Esophagus squamous epithelium (tissue), 5 donors: ENCODE measurements around the gene SCRT2. TPM values are rescaled to one million over a fixed set of nuclear protein-coding genes. Genes with fewer than 3 reads are reported as not detected.

ENCODE experiments used
- DNase-seq: peaks from one replicate; lab custom pipeline; 2025; lab: John Stamatoyannopoulos, UW
- H3K27ac ChIP-seq, 4 donors: fragments of 200-600 bp; sonication (generic); one replicate each; pipeline ENCODE4 v1.5.1; 2016 to 2019; ENCODE audit warnings: mild to moderate bottlenecking in 1 of 4
- H3K27me3 ChIP-seq, 4 donors: fragments of 200-600 bp; sonication (generic); 1 replicate in 3 of 4; 2 replicates in 1 of 4; pipeline versions ENCODE4 v1.5.1 to v1.6.0; 2017 to 2021; ENCODE audit warnings: antibody characterized with exemption in 1 of 4
- H3K36me3 ChIP-seq, 3 donors: fragments of 200-600 bp; sonication (generic); one replicate each; pipeline ENCODE4 v1.5.1; 2016 to 2019
- H3K4me1 ChIP-seq, 3 donors: fragments of 200-600 bp; sonication (generic); one replicate each; pipeline ENCODE4 v1.5.1; 2017 to 2019
- H3K4me3 ChIP-seq, 4 donors: fragments of 200-600 bp; sonication (generic); 1 replicate in 3 of 4; 2 replicates in 1 of 4; pipeline ENCODE4 v1.5.1; 2016 to 2019; ENCODE audit warnings: mild to moderate bottlenecking in 2 of 4, moderate library complexity in 1 of 4
- H3K9me3 ChIP-seq, 3 donors: fragments of 200-600 bp; sonication (generic); one replicate each; pipeline ENCODE4 v1.5.1; 2016 to 2019
- CTCF ChIP-seq, 6 experiments: fragments of 450-650 bp in 4 of 6; fragments of 200-600 bp in 2 of 6; sonication (generic) in 2 of 6; IDR thresholded peaks; one replicate each; pipeline ENCODE4 v1.5.1; 2016 to 2019; ENCODE audit warnings: antibody characterized with exemption in 6 of 6, mild to moderate bottlenecking in 4 of 6, moderate library complexity in 4 of 6
- POLR2A ChIP-seq, 4 donors: fragments of 450-650 bp; IDR thresholded peaks; one replicate each; pipeline ENCODE4 v1.6.1; 2017; ENCODE audit warnings: antibody characterized with exemption in 4 of 4, mild to moderate bottlenecking in 4 of 4, moderate library complexity in 3 of 4
- WGBS, 2 donors: methylation state at CpG; one replicate each; pipeline ENCODE4 v1.1.5; 2018; 5-methylcytosine and 5-hydroxymethylcytosine counted together
- intact Hi-C: fragments of 100-400 bp; cut with DNase I; formaldehyde crosslinking; loops from one replicate; pipeline ENCODE4 v1.15.0; 2022
- total RNA-seq, 4 donors: library from RNA; depleted of rRNA; stranded (reverse); fragments of >200 nt; gene quantifications; one replicate each; pipeline ENCODE4 v1.1.0, GENCODE V29; 2016
- donor health status: DM: yes; HTN: yes; CAD: no.

The SCRT2 gene
- total RNA-seq, 4 donors from 2014 or later = not detected

- H3K9me3 ChIP-seq = peaks cover 0 to 7% (median 0%) of the 10 kb centered on the region in 3 donors
- DNase-seq = no peak
- H3K27me3 ChIP-seq = no peaks in the 10 kb centered on the region
- peaks cover 19 to 46% (median 25%) of the 10 kb centered on the region in 3 donors for H3K36me3 ChIP-seq
- H3K4me1 ChIP-seq = peaks cover 16 to 39% (median 25%) of the 10 kb centered on the region in 3 donors
- H3K27ac ChIP-seq = no peak overlapping the region
- intact Hi-C loops = loop anchor here (10.0 kb wide), 1 partner anchor 306 kb away; the partner anchor contains the start of gene NRSN2
- TF ChIP-seq POLR2A (IDR thresholded peaks at IDR 0.05) (no peak), CTCF (IDR thresholded peaks at IDR 0.05) (peak in 2 of 6 experiments; percentile 28 to 39)
- 70 to 78% methylated on average over 5 of the region's 5 CpGs for WGBS, 2 donors
- peak overlapping the region in 2 of 4 donors; percentile 68 to 75 for H3K4me3 ChIP-seq
Measured at GRCh38 chr20:650954-651353, 24.6 kb downstream of the SCRT2 start.

- Histone ChIP-seq H3K4me3 (no peak overlapping the region), H3K9me3 (peaks cover 0 to 7% (median 0%) of the 10 kb centered on the region in 3 donors), H3K27me3 (no peaks in the 10 kb centered on the region), H3K36me3 (peaks cover 19 to 46% (median 25%) of the 10 kb centered on the region in 3 donors), H3K27ac (no peak overlapping the region), H3K4me1 (peaks cover 20 to 46% (median 30%) of the 10 kb centered on the region in 3 donors)
- WGBS, 2 donors = 84 to 92% methylated on average over 5 of the region's 5 CpGs
- no peak for DNase-seq
- intact Hi-C loops = loop anchor here (10.0 kb wide), 1 partner anchor 305 kb away; the partner anchor contains the start of gene NRSN2
- TF ChIP-seq CTCF (IDR thresholded peaks at IDR 0.05) = no peak
- no peak for TF ChIP-seq POLR2A (IDR thresholded peaks at IDR 0.05)
Measured at GRCh38 chr20:650281-650680, 25.3 kb downstream of the SCRT2 start.

- DNase-seq = no peak
- H3K9me3 ChIP-seq = peaks cover 0 to 7% (median 0%) of the 10 kb centered on the region in 3 donors
- WGBS, 2 donors = 80 to 91% methylated on average over 1 to 2 of the region's 2 CpGs
- intact Hi-C loops = no loop called here
- H3K27ac ChIP-seq = no peak overlapping the region
- no peak overlapping the region for H3K4me3 ChIP-seq
- peaks cover 19 to 46% (median 25%) of the 10 kb centered on the region in 3 donors for H3K36me3 ChIP-seq
- peaks cover 14 to 33% (median 25%) of the 10 kb centered on the region in 3 donors for H3K4me1 ChIP-seq
- TF ChIP-seq POLR2A (IDR thresholded peaks at IDR 0.05) = no peak
- peaks cover 0 to 8% (median 0%) of the 10 kb centered on the region in 4 donors for H3K27me3 ChIP-seq
Measured at GRCh38 chr20:647479-648019, 28.1 kb downstream of the SCRT2 start.

- TF ChIP-seq POLR2A (IDR thresholded peaks at IDR 0.05) (no peak), CTCF (IDR thresholded peaks at IDR 0.05) (no peak)
Measured at GRCh38 chr20:646868-647233, 28.8 kb downstream of the SCRT2 start.

GRCh38 chr20:646107-646867, 29.3 kb downstream of the SCRT2 start:
- Histone ChIP-seq H3K4me1 (peaks cover 7 to 25% (median 13%) of the 10 kb centered on the region in 3 donors), H3K27ac (no peak overlapping the region), H3K4me3 (no peak overlapping the region), H3K27me3 (peaks cover 0 to 15% (median 0%) of the 10 kb centered on the region in 4 donors), H3K9me3 (peaks cover 0 to 7% (median 0%) of the 10 kb centered on the region in 3 donors), H3K36me3 (peaks cover 19 to 46% (median 25%) of the 10 kb centered on the region in 3 donors)
- intact Hi-C loops = no loop called here
- 60 to 78% methylated on average over 8 of the region's 10 CpGs for WGBS, 2 donors
- TF ChIP-seq CTCF (IDR thresholded peaks at IDR 0.05) (no peak), POLR2A (IDR thresholded peaks at IDR 0.05) (no peak)
- DNase-seq = no peak

More at GRCh38 chr20:646868-647233, 28.8 kb downstream of the SCRT2 start:
- peaks cover 0 to 7% (median 0%) of the 10 kb centered on the region in 3 donors for H3K9me3 ChIP-seq
- intact Hi-C loops = no loop called here
- H3K27ac ChIP-seq = no peak overlapping the region
- peaks cover 0 to 12% (median 0%) of the 10 kb centered on the region in 4 donors for H3K27me3 ChIP-seq
- H3K4me3 ChIP-seq = no peak overlapping the region
- no peak for DNase-seq
- 92 to 95% methylated on average over 2 of the region's 2 CpGs for WGBS, 2 donors
- peaks cover 13 to 30% (median 18%) of the 10 kb centered on the region in 3 donors for H3K4me1 ChIP-seq
- peaks cover 19 to 46% (median 25%) of the 10 kb centered on the region in 3 donors for H3K36me3 ChIP-seq
